ENCODE data around the gene OR6C2.
"Not testable (repeated sequence)": the region's sequence is repeated elsewhere in the genome, so short reads cannot be mapped to it uniquely, and the experiment has no call there.

DNA sequence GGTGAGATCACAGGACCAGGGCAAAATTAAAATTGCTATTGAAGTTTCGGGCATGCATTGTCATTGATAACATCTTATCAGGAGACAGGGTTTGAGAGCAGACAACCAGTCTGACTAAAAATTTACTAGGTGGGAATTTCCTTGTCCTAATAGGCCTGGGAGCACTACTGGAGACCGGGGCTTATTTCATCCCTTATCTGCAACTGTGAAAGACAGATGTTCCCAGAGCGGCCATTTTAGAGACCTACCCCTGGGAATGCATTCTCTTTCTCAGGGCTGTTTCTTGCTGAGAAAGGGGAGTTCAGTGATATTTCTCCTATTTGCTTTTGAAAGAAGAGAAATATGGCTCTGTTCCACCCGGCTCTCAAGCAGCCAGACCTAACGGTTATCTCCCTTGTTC, 2.6 kb upstream of the OR6C2 start:
- TF ChIP-seq, protein P1, sequence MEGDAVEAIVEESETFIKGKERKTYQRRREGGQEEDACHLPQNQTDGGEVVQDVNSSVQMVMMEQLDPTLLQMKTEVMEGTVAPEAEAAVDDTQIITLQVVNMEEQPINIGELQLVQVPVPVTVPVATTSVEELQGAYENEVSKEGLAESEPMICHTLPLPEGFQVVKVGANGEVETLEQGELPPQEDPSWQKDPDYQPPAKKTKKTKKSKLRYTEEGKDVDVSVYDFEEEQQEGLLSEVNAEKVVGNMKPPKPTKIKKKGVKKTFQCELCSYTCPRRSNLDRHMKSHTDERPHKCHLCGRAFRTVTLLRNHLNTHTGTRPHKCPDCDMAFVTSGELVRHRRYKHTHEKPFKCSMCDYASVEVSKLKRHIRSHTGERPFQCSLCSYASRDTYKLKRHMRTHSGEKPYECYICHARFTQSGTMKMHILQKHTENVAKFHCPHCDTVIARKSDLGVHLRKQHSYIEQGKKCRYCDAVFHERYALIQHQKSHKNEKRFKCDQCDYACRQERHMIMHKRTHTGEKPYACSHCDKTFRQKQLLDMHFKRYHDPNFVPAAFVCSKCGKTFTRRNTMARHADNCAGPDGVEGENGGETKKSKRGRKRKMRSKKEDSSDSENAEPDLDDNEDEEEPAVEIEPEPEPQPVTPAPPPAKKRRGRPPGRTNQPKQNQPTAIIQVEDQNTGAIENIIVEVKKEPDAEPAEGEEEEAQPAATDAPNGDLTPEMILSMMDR (conservative IDR thresholded peaks at IDR 0.05; ENCODE audit: low read length) = not testable (repeated sequence)
- TF ChIP-seq EZH2phosphoT487 (IDR thresholded peaks at IDR 0.05; ENCODE audit: borderline replicate concordance, low read depth, low read length) = not testable (repeated sequence)

All from OCI-LY7 (cell line).